ENCODE measurements around the gene ZFAND3. TPM values are rescaled to one million over a fixed set of nuclear protein-coding genes. Genes with fewer than 3 reads are reported as not detected.

Gene ZFAND3
- polyA plus RNA-seq, 1 donor from 2014 or later = 19.7 TPM

DNA sequence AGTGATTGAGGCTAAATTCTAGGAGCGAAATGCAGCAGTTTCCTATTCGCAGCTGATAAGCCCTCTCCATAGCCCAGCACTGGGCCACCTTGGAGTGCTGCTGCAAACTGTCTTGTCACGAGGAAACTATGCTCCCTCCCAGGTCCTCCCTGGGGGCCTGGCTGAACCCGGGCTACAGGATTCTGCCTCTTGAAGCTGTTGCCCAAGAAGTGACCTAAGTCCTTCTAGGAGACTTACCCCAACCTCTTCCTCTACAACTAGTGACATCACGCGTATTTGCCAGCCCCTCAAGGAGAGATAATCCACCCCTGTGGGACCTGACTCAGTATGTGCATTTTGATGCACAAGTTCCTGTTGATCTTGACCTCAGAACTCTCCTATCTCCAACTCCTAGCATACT is 26.5 kb upstream of the ZFAND3 start:
- no peaks in the 10 kb centered on the region for H3K9me3 ChIP-seq (ENCODE audit: low read length)
- no peaks in the 10 kb centered on the region for H4K20me1 ChIP-seq (ENCODE audit: insufficient read depth)
- no peak overlapping the region for H3K4me2 ChIP-seq (ENCODE audit: low read length)
- no peaks in the 10 kb centered on the region for H3K9me2 ChIP-seq (ENCODE audit: insufficient read depth, low read length)
- H3K79me2 ChIP-seq (replicated peaks; ENCODE audit: insufficient read depth, low read length) = no peaks in the 10 kb centered on the region
- no peak overlapping the region for H2AFZ ChIP-seq (ENCODE audit: low read depth, low read length)
- TF ChIP-seq REST (IDR thresholded peaks at IDR 0.05; ENCODE audit: borderline replicate concordance) (no peak), RAD21 (conservative IDR thresholded peaks at IDR 0.05) (no peak), TAF1 (IDR thresholded peaks at IDR 0.05; ENCODE audit: low read depth) (no peak), SMC3 (conservative IDR thresholded peaks at IDR 0.05; ENCODE audit: poor library complexity) (no peak), MXI1 (conservative IDR thresholded peaks at IDR 0.05; ENCODE audit: poor library complexity, severe bottlenecking) (no peak), POLR2AphosphoS5 (IDR thresholded peaks at IDR 0.05) (no peak), EP300 (conservative IDR thresholded peaks at IDR 0.05; ENCODE audit: poor library complexity, severe bottlenecking) (no peak), EZH2 (IDR thresholded peaks at IDR 0.05; ENCODE audit: borderline replicate concordance, insufficient read depth, low read length, poor library complexity, severe bottlenecking) (no peak)
- TF ChIP-seq, protein P1, sequence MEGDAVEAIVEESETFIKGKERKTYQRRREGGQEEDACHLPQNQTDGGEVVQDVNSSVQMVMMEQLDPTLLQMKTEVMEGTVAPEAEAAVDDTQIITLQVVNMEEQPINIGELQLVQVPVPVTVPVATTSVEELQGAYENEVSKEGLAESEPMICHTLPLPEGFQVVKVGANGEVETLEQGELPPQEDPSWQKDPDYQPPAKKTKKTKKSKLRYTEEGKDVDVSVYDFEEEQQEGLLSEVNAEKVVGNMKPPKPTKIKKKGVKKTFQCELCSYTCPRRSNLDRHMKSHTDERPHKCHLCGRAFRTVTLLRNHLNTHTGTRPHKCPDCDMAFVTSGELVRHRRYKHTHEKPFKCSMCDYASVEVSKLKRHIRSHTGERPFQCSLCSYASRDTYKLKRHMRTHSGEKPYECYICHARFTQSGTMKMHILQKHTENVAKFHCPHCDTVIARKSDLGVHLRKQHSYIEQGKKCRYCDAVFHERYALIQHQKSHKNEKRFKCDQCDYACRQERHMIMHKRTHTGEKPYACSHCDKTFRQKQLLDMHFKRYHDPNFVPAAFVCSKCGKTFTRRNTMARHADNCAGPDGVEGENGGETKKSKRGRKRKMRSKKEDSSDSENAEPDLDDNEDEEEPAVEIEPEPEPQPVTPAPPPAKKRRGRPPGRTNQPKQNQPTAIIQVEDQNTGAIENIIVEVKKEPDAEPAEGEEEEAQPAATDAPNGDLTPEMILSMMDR (IDR thresholded peaks at IDR 0.05; ENCODE audit: poor library complexity, severe bottlenecking) = no peak
- H3K9ac ChIP-seq (ENCODE audit: low read length) = no peak overlapping the region
- no peaks in the 10 kb centered on the region for H3K27me3 ChIP-seq (ENCODE audit: insufficient read depth, low read depth, low read length)
- no peak overlapping the region for H3K4me3 ChIP-seq (ENCODE audit: low read length)
- no peak overlapping the region for H3K27ac ChIP-seq (ENCODE audit: low read length)
- H3F3A ChIP-seq (ENCODE audit: insufficient read depth, low read length, poor library complexity, severe bottlenecking) = no peaks in the 10 kb centered on the region
- H3K36me3 ChIP-seq (ENCODE audit: insufficient read depth, low read length) = no peaks in the 10 kb centered on the region

- Histone ChIP-seq H3K9ac (ENCODE audit: low read length) (no peak overlapping the region), H3K4me3 (ENCODE audit: low read length) (no peak overlapping the region), H3K4me2 (ENCODE audit: low read length) (no peak overlapping the region), H3F3A (ENCODE audit: insufficient read depth, low read length, poor library complexity, severe bottlenecking) (no peaks in the 10 kb centered on the region), H3K27me3 (ENCODE audit: insufficient read depth, low read depth, low read length) (no peaks in the 10 kb centered on the region), H3K9me3 (ENCODE audit: low read length) (no peaks in the 10 kb centered on the region), H3K79me2 (replicated peaks; ENCODE audit: insufficient read depth, low read length) (no peaks in the 10 kb centered on the region), H3K9me2 (ENCODE audit: insufficient read depth, low read length) (no peaks in the 10 kb centered on the region), H3K36me3 (ENCODE audit: insufficient read depth, low read length) (no peaks in the 10 kb centered on the region), H3K27ac (ENCODE audit: low read length) (no peak overlapping the region), H4K20me1 (ENCODE audit: insufficient read depth) (no peaks in the 10 kb centered on the region), H2AFZ (ENCODE audit: low read depth, low read length) (no peak overlapping the region)
- TF ChIP-seq RAD21 (conservative IDR thresholded peaks at IDR 0.05) = no peak
These were observed 24.7 kb upstream of the ZFAND3 start for GRCh38 chr6:37794825-37795224.

Data from neural cell (in vitro differentiated cells).